IMR-90 (cell line): ENCODE data around the gene AGAP4. TPM values are rescaled to one million over a fixed set of nuclear protein-coding genes. Genes with fewer than 3 reads are reported as not detected.
"Not testable (repeated sequence)": the region's sequence is repeated elsewhere in the genome, so short reads cannot be mapped to it uniquely, and the experiment has no call there.

Experiments used
- ATAC-seq: fragments of 200-7000 bp; cut with Tn5 transposase; 2 replicates; pipeline ENCODE4 v1.9.1; 2020; ENCODE audit warnings: low read depth, mild to moderate bottlenecking, moderate library complexity
- BruUV-seq: library from RNA; stranded (reverse); fragments of 400-500 nt; replicated peaks from 2 replicates; lab custom pipeline; 2021; lab: Mats Ljungman, UMichigan
- CTCF ChIA-PET: fragments of 300-600 bp; formaldehyde crosslinking; extraction: SDS; loops from one replicate; lab custom pipeline; 2021; ENCODE audit warnings: antibody characterized with exemption; lab: Yijun Ruan, JAX
- POLR2A ChIA-PET: fragments of 300-600 bp; sonication (Branson Sonifier 250); formaldehyde crosslinking; loops from one replicate; lab custom pipeline; 2022; ENCODE audit warnings: antibody characterized with exemption; ENCODE audit not compliant: unreplicated experiment; lab: Charles Lee
- DNase-seq: peaks from one replicate; pipeline ENCODE4 v3.0.0; 2013
- H2AFZ ChIP-seq: replicated peaks from 2 replicates; pipeline ENCODE3; 2013; ENCODE audit warnings: low read length, mild to moderate bottlenecking; ENCODE audit not compliant: poor library complexity
- H2AK5ac ChIP-seq: 2 replicates; pipeline ENCODE4 v1.6.1; 2013; ENCODE audit warnings: low read depth, low read length, inconsistent platforms
- H2AK9ac ChIP-seq: replicated peaks from 2 replicates; pipeline ENCODE3; 2013; ENCODE audit warnings: mild to moderate bottlenecking, low read depth, low read length, moderate library complexity; ENCODE audit not compliant: poor library complexity
- H2BK120ac ChIP-seq: 2 replicates; pipeline ENCODE4 v1.6.1; 2013; ENCODE audit warnings: low read depth, low read length, inconsistent platforms
- H2BK15ac ChIP-seq: 3 replicates; pipeline ENCODE4 v1.6.1; 2013; ENCODE audit warnings: low read depth, low read length, inconsistent platforms
- H2BK20ac ChIP-seq: 2 replicates; pipeline ENCODE4 v1.6.1; 2013; ENCODE audit warnings: low read depth, mild to moderate bottlenecking, inconsistent platforms, low read length, moderate library complexity
- H2BK5ac ChIP-seq: 2 replicates; pipeline ENCODE4 v1.6.1; 2013; ENCODE audit warnings: mild to moderate bottlenecking, low read depth, low read length, inconsistent platforms; ENCODE audit not compliant: poor library complexity, severe bottlenecking
- H3K14ac ChIP-seq: replicated peaks from 2 replicates; pipeline ENCODE4 v1.6.1; 2013; ENCODE audit warnings: low read depth, low read length, inconsistent platforms
- H3K18ac ChIP-seq: 2 replicates; pipeline ENCODE4 v1.6.1; 2013; ENCODE audit warnings: low read depth, low read length, control low read depth
- H3K23ac ChIP-seq: 2 replicates; pipeline ENCODE4 v1.6.1; 2013; ENCODE audit warnings: low read depth, low read length, inconsistent platforms
- H3K27ac ChIP-seq: 2 replicates; pipeline ENCODE4 v1.5.1; 2013; ENCODE audit warnings: mild to moderate bottlenecking, control low read depth, low read length; ENCODE audit not compliant: insufficient read depth
- H3K27me3 ChIP-seq: 2 replicates; pipeline ENCODE4 v1.6.1; 2013; ENCODE audit warnings: low read length; ENCODE audit not compliant: control insufficient read depth, insufficient read depth
- H3K36me3 ChIP-seq: 2 replicates; pipeline ENCODE4 v1.6.1; 2013; ENCODE audit warnings: low read length, mixed read lengths; ENCODE audit not compliant: control insufficient read depth, insufficient read depth
- H3K4ac ChIP-seq: 2 replicates; pipeline ENCODE4 v1.6.1; 2013; ENCODE audit warnings: low read depth, low read length, inconsistent platforms
- H3K4me1 ChIP-seq: 2 replicates; pipeline ENCODE4 v1.6.1; 2013; ENCODE audit warnings: low read length, mixed read lengths; ENCODE audit not compliant: control insufficient read depth, insufficient read depth
- H3K4me2 ChIP-seq: 2 replicates; pipeline ENCODE4 v1.6.1; 2013; ENCODE audit warnings: low read depth, mild to moderate bottlenecking, control low read depth, low read length, moderate library complexity
- H3K4me3 ChIP-seq: 2 replicates; pipeline ENCODE4 v1.5.1; 2013; ENCODE audit warnings: low read depth, mild to moderate bottlenecking, control low read depth, low read length, moderate library complexity; ENCODE audit not compliant: insufficient read depth
- H3K56ac ChIP-seq: 2 replicates; pipeline ENCODE4 v1.6.1; 2013; ENCODE audit warnings: low read length, inconsistent platforms; ENCODE audit not compliant: insufficient read depth; ENCODE audit errors: extremely low read depth
- H3K79me1 ChIP-seq, 2 experiments: 2 replicates each; pipeline ENCODE4 v1.6.1; 2013; ENCODE audit warnings: low read length in 2 of 2, inconsistent platforms in 1 of 2, low read depth in 1 of 2
- H3K9ac ChIP-seq: 2 replicates; pipeline ENCODE4 v1.6.1; 2013; ENCODE audit warnings: low read depth, low read length, control low read depth
- H3K9me1 ChIP-seq: 2 replicates; pipeline ENCODE4 v1.6.1; 2013; ENCODE audit warnings: low read length, inconsistent platforms; ENCODE audit not compliant: insufficient read depth
- H3K9me3 ChIP-seq: 2 replicates; pipeline ENCODE4 v1.6.1; 2013; ENCODE audit warnings: low read length; ENCODE audit not compliant: control insufficient read depth, insufficient read depth
- H4K20me1 ChIP-seq: 2 replicates; pipeline ENCODE4 v1.6.1; 2013; ENCODE audit warnings: low read length, inconsistent platforms; ENCODE audit not compliant: insufficient read depth
- H4K5ac ChIP-seq: 2 replicates; pipeline ENCODE4 v1.6.1; 2013; ENCODE audit warnings: mild to moderate bottlenecking, low read depth, low read length, control low read depth
- H4K8ac ChIP-seq, 2 experiments: 2 replicates each; pipeline ENCODE4 v1.6.1; 2013; ENCODE audit warnings: low read depth in 2 of 2, low read length in 2 of 2, control low read depth in 1 of 2, inconsistent platforms in 1 of 2
- H4K91ac ChIP-seq: 2 replicates; pipeline ENCODE4 v1.6.1; 2013; ENCODE audit warnings: low read depth, low read length, inconsistent platforms; ENCODE audit not compliant: insufficient read depth
- CEBPB ChIP-seq: IDR thresholded peaks from 2 replicates; pipeline ENCODE4 v1.6.1; 2012; ENCODE audit warnings: low read depth, low read length, improper control_type of control experiment
- WGBS, 2 experiments: methylation state at CpG; one replicate each; pipeline versions ENCODE4 v1.1.5 to v1.1.7; 2013; ENCODE audit warnings: missing lambda C conversion rate in 2 of 2; ENCODE audit not compliant: insufficient read length in 1 of 2; ENCODE audit errors: extremely low coverage in 2 of 2; 5-methylcytosine and 5-hydroxymethylcytosine counted together
- dilution Hi-C: fragments of 300-500 bp; cut with HindIII; formaldehyde crosslinking; loops from one replicate; pipeline ENCODE4 v1.14.3; 2018; ENCODE audit warnings: low sequenced_read_pairs; ENCODE audit not compliant: unreplicated experiment
- in situ Hi-C: fragments of 300-500 bp; cut with MboI; formaldehyde crosslinking; loops from 3 replicates; pipeline ENCODE4 v1.14.3; 2019; ENCODE audit warnings: low sequenced_read_pairs, inconsistent platforms, mixed read lengths
- intact Hi-C: fragments of 100-400 bp; cut with micrococcal nuclease; formaldehyde crosslinking; loops from 2 replicates; pipeline ENCODE4 v1.10.0; 2022
- polyA plus RNA-seq, 3 experiments: library from polyadenylated mRNA; depleted of rRNA; stranded (reverse); fragments of >200 nt; gene quantifications; 2 replicates each; pipeline ENCODE4 v1.2.3, GENCODE V29; 2012; ENCODE audit warnings: low replicate concordance in 1 of 3
- total RNA-seq: library from RNA; depleted of rRNA; stranded (reverse); fragments of >200 nt; gene quantifications from 2 replicates; pipeline ENCODE4 v1.2.3, GENCODE V29; 2012

Gene AGAP4
- total and polyA plus RNA-seq, 2 of the 4 experiments (the other 2 are of a cell fraction) = 1.8 to 6.7 TPM

DNA sequence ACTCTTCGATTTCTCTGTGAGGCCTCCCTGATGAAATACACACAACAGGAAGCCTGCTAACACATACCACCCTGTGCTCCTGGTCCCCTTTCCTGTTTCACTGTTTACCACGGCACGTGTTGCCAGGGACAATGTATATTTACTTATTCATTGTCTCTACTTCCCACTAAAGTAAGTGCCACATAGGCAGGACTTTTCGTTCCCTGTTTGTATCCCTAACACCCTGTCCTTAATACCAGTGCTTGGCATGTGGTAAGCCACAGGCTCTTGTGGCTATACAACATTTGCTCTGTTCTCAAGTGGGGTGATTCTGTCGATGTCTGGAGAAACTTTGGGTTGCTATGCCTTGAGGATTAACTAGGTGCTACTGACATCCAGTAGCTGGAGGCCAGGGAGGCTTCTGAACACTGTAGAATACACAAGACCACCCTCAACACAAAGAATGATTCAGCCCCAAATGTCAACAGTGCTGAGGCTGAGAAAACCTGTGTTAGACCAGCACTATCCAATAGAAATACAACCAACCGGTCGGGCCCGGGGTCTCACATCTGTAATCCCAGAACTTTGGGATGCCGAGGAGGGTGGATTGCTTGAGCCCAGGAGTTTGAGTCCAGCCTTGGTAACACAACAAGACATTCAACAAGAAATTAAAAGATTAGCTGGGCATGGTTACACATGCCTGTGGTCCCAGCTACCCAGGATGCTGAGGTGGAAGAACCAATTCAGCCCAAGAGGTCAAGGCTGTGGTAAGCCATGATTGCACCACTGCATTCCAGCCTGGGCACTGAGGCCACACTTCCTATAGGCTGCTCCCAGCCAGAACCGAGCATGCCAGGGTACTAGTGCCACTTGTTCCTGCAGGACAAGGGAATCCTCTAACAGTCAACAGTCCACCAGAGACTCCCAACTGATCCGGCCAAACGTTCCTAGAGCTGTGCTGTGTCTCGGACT is 44.0 kb downstream of the AGAP4 start:
- H2BK20ac ChIP-seq, H3K27me3 ChIP-seq, intact Hi-C loops, H2AFZ ChIP-seq, dilution Hi-C loops, H3K27ac ChIP-seq, H2AK5ac ChIP-seq, H4K91ac ChIP-seq, H3K4ac ChIP-seq, H3K14ac ChIP-seq, H3K4me1 ChIP-seq, H3K4me3 ChIP-seq, H2BK15ac ChIP-seq, H2AK9ac ChIP-seq, BruUV-seq, H2BK5ac ChIP-seq, H3K9ac ChIP-seq, H3K36me3 ChIP-seq, H3K4me2 ChIP-seq, H3K18ac ChIP-seq, H3K9me3 ChIP-seq, H4K5ac ChIP-seq, H3K23ac ChIP-seq, H3K56ac ChIP-seq, H3K79me1 ChIP-seq, H3K9me1 ChIP-seq, H4K20me1 ChIP-seq, CTCF ChIA-PET, POLR2A ChIA-PET, H2BK120ac ChIP-seq, H4K8ac ChIP-seq, in situ Hi-C loops: not testable (repeated sequence)
- 80% methylated on average over 2 of the region's 13 CpGs; no CpG with 5 or more reads in 1 of the 2 experiments for WGBS, 2 experiments
- TF ChIP-seq CEBPB = peak; percentile 64
- peak; percentile 62 for ATAC-seq
- DNase-seq = peak; percentile 35

- H3K4me2 ChIP-seq, H4K91ac ChIP-seq, H2BK20ac ChIP-seq, H4K5ac ChIP-seq, H4K8ac ChIP-seq, H3K27me3 ChIP-seq, H3K36me3 ChIP-seq, intact Hi-C loops, H3K56ac ChIP-seq, H2AK5ac ChIP-seq, CTCF ChIA-PET, H3K4me1 ChIP-seq, H2BK15ac ChIP-seq, H3K27ac ChIP-seq, DNase-seq, H3K9me1 ChIP-seq, H2BK120ac ChIP-seq, dilution Hi-C loops, H3K9ac ChIP-seq, H3K4ac ChIP-seq, H3K18ac ChIP-seq, H2BK5ac ChIP-seq, POLR2A ChIA-PET, BruUV-seq, in situ Hi-C loops, H3K9me3 ChIP-seq, H2AFZ ChIP-seq, H3K79me1 ChIP-seq, H3K14ac ChIP-seq, ATAC-seq, H3K4me3 ChIP-seq, H2AK9ac ChIP-seq, H4K20me1 ChIP-seq, H3K23ac ChIP-seq: not testable (repeated sequence)
- WGBS, 2 experiments = no CpG with 5 or more reads among the region's 2 CpGs
Measured at GRCh38 chr10:45794761-45795160, 52.5 kb downstream of the AGAP4 start.
